CD4-positive, CD25-positive, alpha-beta regulatory T cell (primary cell): ENCODE measurements around the gene ATP1A2. TPM values are rescaled to one million over a fixed set of nuclear protein-coding genes. Genes with fewer than 3 reads are reported as not detected.

ENCODE experiments used
- ATAC-seq, 2 donors: fragments of 150-1000 bp; cut with Tn5 transposase; one replicate each; pipeline ENCODE4 v1.10.0; 2021; ENCODE audit warnings: low read depth in 2 of 2, moderate number of reproducible peaks in 2 of 2, moderate library complexity in 1 of 2
- DNase-seq, 3 donors: peaks; one replicate each; pipeline versions ENCODE4 v3.0.0 to v3.0.0-alpha.2; 2012 to 2022; ENCODE audit warnings: mixed read lengths in 1 of 3
- H3K27ac ChIP-seq: one replicate; pipeline ENCODE4 v1.7.0; 2013; ENCODE audit warnings: mild to moderate bottlenecking, low read length; ENCODE audit not compliant: insufficient read depth, poor library complexity, severe bottlenecking
- H3K27me3 ChIP-seq: one replicate; pipeline ENCODE4 v1.7.0; 2013; ENCODE audit warnings: low read length; ENCODE audit not compliant: control insufficient read depth, insufficient read depth
- H3K36me3 ChIP-seq: one replicate; pipeline ENCODE4 v1.7.0; 2013; ENCODE audit warnings: mild to moderate bottlenecking, low read length, moderate library complexity; ENCODE audit not compliant: control insufficient read depth, insufficient read depth
- H3K4me1 ChIP-seq: 2 replicates; pipeline ENCODE4 v1.7.0; 2013; ENCODE audit warnings: mild to moderate bottlenecking, low read length; ENCODE audit not compliant: insufficient read depth, control insufficient read depth, poor library complexity, severe bottlenecking
- H3K4me3 ChIP-seq: one replicate; pipeline ENCODE4 v1.7.0; 2013; ENCODE audit warnings: low read depth, mild to moderate bottlenecking, low read length, moderate library complexity
- H3K9me3 ChIP-seq, 2 experiments: 1 replicate in 1 of 2; 2 replicates in 1 of 2; pipeline ENCODE4 v1.7.0; 2013; ENCODE audit warnings: low read length in 2 of 2, mild to moderate bottlenecking in 1 of 2, moderate library complexity in 1 of 2; ENCODE audit not compliant: control insufficient read depth in 2 of 2
- H3K27ac Mint-ChIP-seq, 3 donors: one replicate each; pipeline ENCODE4 v1.8.0; 2020 to 2022; ENCODE audit warnings: mild to moderate bottlenecking in 3 of 3, mixed read lengths in 3 of 3, moderate library complexity in 2 of 3
- H3K27me3 Mint-ChIP-seq: one replicate; pipeline ENCODE4 v1.8.0; 2022; ENCODE audit warnings: mild to moderate bottlenecking, mixed read lengths
- H3K36me3 Mint-ChIP-seq: one replicate; pipeline ENCODE4 v1.8.0; 2020; ENCODE audit warnings: mixed read lengths
- H3K4me1 Mint-ChIP-seq, 4 donors: one replicate each; pipeline ENCODE4 v1.8.0; 2020 to 2022; ENCODE audit warnings: mixed read lengths in 4 of 4, mild to moderate bottlenecking in 1 of 4
- H3K4me3 Mint-ChIP-seq, 4 donors: one replicate each; pipeline ENCODE4 v1.8.0; 2020 to 2022; ENCODE audit warnings: mild to moderate bottlenecking in 4 of 4, mixed read lengths in 4 of 4, moderate library complexity in 3 of 4
- H3K9me3 Mint-ChIP-seq, 7 donors: one replicate each; pipeline ENCODE4 v1.8.0; 2020 to 2022; ENCODE audit warnings: mixed read lengths in 7 of 7, mild to moderate bottlenecking in 3 of 7, moderate library complexity in 2 of 7
- polyA plus RNA-seq, 4 donors: library from polyadenylated mRNA; unstranded; fragments of 300-500 nt; fragmentation: Illumina TruSeq; gene quantifications; one replicate each; pipeline ENCODE4 v1.2.3, GENCODE V29; 2021
- total RNA-seq: library from RNA; stranded (reverse); gene quantifications from one replicate; pipeline ENCODE4 v1.2.3, GENCODE V29; 2022

The ATP1A2 gene
- total and polyA plus RNA-seq, 5 donors from 2014 or later, result not detected

GRCh38 chr1:160179336-160179735, 63.8 kb downstream of the ATP1A2 start:
- Mint-ChIP-seq H3K4me3 (no peak overlapping the region), H3K9me3 (no peaks in the 10 kb centered on the region), H3K27me3 (peaks cover 5% of the 10 kb centered on the region), H3K27ac (no peak overlapping the region), H3K4me1 (peaks cover 0 to 4% (median 0%) of the 10 kb centered on the region in 4 donors), H3K36me3 (no peaks in the 10 kb centered on the region)
- no peaks in the 10 kb centered on the region for H3K9me3 ChIP-seq
- no peaks in the 10 kb centered on the region for H3K36me3 ChIP-seq
- no peaks in the 10 kb centered on the region for H3K4me1 ChIP-seq
- no peak for DNase-seq
- no peaks in the 10 kb centered on the region for H3K27me3 ChIP-seq
- H3K27ac ChIP-seq, result no peak overlapping the region
- H3K4me3 ChIP-seq, result no peak overlapping the region
- ATAC-seq, result no peak

GRCh38 chr1:160186246-160186645, 70.7 kb downstream of the ATP1A2 start:
- Mint-ChIP-seq H3K9me3 (peaks cover 0 to 2% (median 0%) of the 10 kb centered on the region in 7 donors), H3K36me3 (no peaks in the 10 kb centered on the region), H3K27me3 (peaks cover 20% of the 10 kb centered on the region), H3K27ac (peak overlapping the region in 2 of 3 donors; percentile 13 to 87), H3K4me1 (no peaks in the 10 kb centered on the region), H3K4me3 (no peak overlapping the region)
- DNase-seq (no peak), ATAC-seq (no peak)
- H3K4me3 ChIP-seq, result no peak overlapping the region
- no peaks in the 10 kb centered on the region for H3K4me1 ChIP-seq
- H3K27me3 ChIP-seq, result no peaks in the 10 kb centered on the region
- H3K36me3 ChIP-seq, result no peaks in the 10 kb centered on the region
- H3K9me3 ChIP-seq, result no peaks in the 10 kb centered on the region
- H3K27ac ChIP-seq, result no peak overlapping the region

GRCh38 chr1:160186729-160187128, 71.2 kb downstream of the ATP1A2 start:
- Mint-ChIP-seq H3K27me3 (peaks cover 16% of the 10 kb centered on the region), H3K4me1 (no peaks in the 10 kb centered on the region), H3K27ac (peak overlapping the region in 1 of 3 donors; percentile 13), H3K36me3 (no peaks in the 10 kb centered on the region), H3K9me3 (peaks cover 0 to 2% (median 0%) of the 10 kb centered on the region in 7 donors), H3K4me3 (no peak overlapping the region)
- no peak overlapping the region for H3K4me3 ChIP-seq
- DNase-seq (no peak), ATAC-seq (no peak)
- no peaks in the 10 kb centered on the region for H3K36me3 ChIP-seq
- no peak overlapping the region for H3K27ac ChIP-seq
- no peaks in the 10 kb centered on the region for H3K27me3 ChIP-seq
- no peaks in the 10 kb centered on the region for H3K9me3 ChIP-seq
- H3K4me1 ChIP-seq, result no peaks in the 10 kb centered on the region

GRCh38 chr1:160187407-160187806, 71.8 kb downstream of the ATP1A2 start:
- Histone ChIP-seq H3K9me3 (no peaks in the 10 kb centered on the region), H3K36me3 (no peaks in the 10 kb centered on the region), H3K4me1 (no peaks in the 10 kb centered on the region), H3K27me3 (no peaks in the 10 kb centered on the region), H3K4me3 (no peak overlapping the region), H3K27ac (no peak overlapping the region)
- Mint-ChIP-seq H3K27me3 (peaks cover 16% of the 10 kb centered on the region), H3K4me1 (no peaks in the 10 kb centered on the region), H3K27ac (no peak overlapping the region), H3K9me3 (peaks cover 0 to 2% (median 0%) of the 10 kb centered on the region in 7 donors), H3K36me3 (no peaks in the 10 kb centered on the region), H3K4me3 (no peak overlapping the region)
- ATAC-seq (no peak), DNase-seq (no peak)

- Histone ChIP-seq H3K27me3 (no peaks in the 10 kb centered on the region), H3K9me3 (no peaks in the 10 kb centered on the region), H3K4me1 (no peaks in the 10 kb centered on the region), H3K27ac (no peak overlapping the region), H3K36me3 (no peaks in the 10 kb centered on the region), H3K4me3 (no peak overlapping the region)
- H3K4me1 Mint-ChIP-seq, result no peaks in the 10 kb centered on the region
- no peak overlapping the region for H3K27ac Mint-ChIP-seq
- DNase-seq (no peak), ATAC-seq (no peak)
- H3K9me3 Mint-ChIP-seq, result peaks cover 0 to 2% (median 0%) of the 10 kb centered on the region in 7 donors
- peaks cover 16% of the 10 kb centered on the region for H3K27me3 Mint-ChIP-seq
- no peak overlapping the region for H3K4me3 Mint-ChIP-seq
- H3K36me3 Mint-ChIP-seq, result no peaks in the 10 kb centered on the region
Observed at GRCh38 chr1:160188341-160188740, 72.8 kb downstream of the ATP1A2 start.

GRCh38 chr1:160189649-160190625, 74.4 kb downstream of the ATP1A2 start, which contains the start of gene CASQ1:
CASQ1 (plus strand) TSS chr1:160190575; CDS start chr1:160190752, 177 bp downstream.
- no peak within 1 kb of the TSS for H3K4me3 ChIP-seq
- no peak within 1 kb of the TSS for H3K27ac ChIP-seq
- Mint-ChIP-seq H3K4me1 (no peaks in the 10 kb centered on the region), H3K36me3 (no peaks in the 10 kb centered on the region), H3K27ac (no peak within 1 kb of the TSS), H3K9me3 (peaks cover 0 to 2% (median 0%) of the 10 kb centered on the region in 7 donors), H3K27me3 (peaks cover 16% of the 10 kb centered on the region), H3K4me3 (no peak within 1 kb of the TSS)
- ATAC-seq (no peak), DNase-seq (no peak)
- H3K27me3 ChIP-seq, result no peaks in the 10 kb centered on the region
- H3K36me3 ChIP-seq, result no peaks in the 10 kb centered on the region
- no peaks in the 10 kb centered on the region for H3K9me3 ChIP-seq
- H3K4me1 ChIP-seq, result no peaks in the 10 kb centered on the region

- Histone ChIP-seq H3K27me3 (no peaks in the 10 kb centered on the region), H3K4me1 (no peaks in the 10 kb centered on the region), H3K9me3 (no peaks in the 10 kb centered on the region), H3K27ac (no peak overlapping the region), H3K4me3 (no peak overlapping the region), H3K36me3 (no peaks in the 10 kb centered on the region)
- ATAC-seq, result no peak
- H3K4me3 Mint-ChIP-seq, result no peak overlapping the region
- no peak overlapping the region for H3K27ac Mint-ChIP-seq
- no peaks in the 10 kb centered on the region for H3K9me3 Mint-ChIP-seq
- H3K36me3 Mint-ChIP-seq, result no peaks in the 10 kb centered on the region
- peaks cover 9% of the 10 kb centered on the region for H3K27me3 Mint-ChIP-seq
- DNase-seq, result no peak
- no peaks in the 10 kb centered on the region for H3K4me1 Mint-ChIP-seq
Observed at GRCh38 chr1:160191756-160192155, 76.2 kb downstream of the ATP1A2 start.
